Ishikawa (cell line): ENCODE data around the gene NNAT.

Source experiments
- EGR1 ChIP-seq: IDR thresholded peaks from 2 replicates; pipeline ENCODE4 v1.6.1; 2012
- EP300 ChIP-seq: IDR thresholded peaks from 2 replicates; pipeline ENCODE4 v1.6.1; 2012; ENCODE audit warnings: borderline replicate concordance
- FOXM1 ChIP-seq: IDR thresholded peaks from 2 replicates; pipeline ENCODE4 v1.6.1; 2012; ENCODE audit warnings: low read depth, borderline replicate concordance
- NFIC ChIP-seq: IDR thresholded peaks from 2 replicates; pipeline ENCODE4 v1.6.1; 2012
- TAF1 ChIP-seq: IDR thresholded peaks from 2 replicates; pipeline ENCODE4 v1.6.1; 2012; ENCODE audit warnings: low read depth, mild to moderate bottlenecking
- YY1 ChIP-seq: IDR thresholded peaks from 2 replicates; pipeline ENCODE4 v1.6.1; 2012; ENCODE audit warnings: low read depth
- ZBTB7A ChIP-seq: IDR thresholded peaks from 2 replicates; pipeline ENCODE4 v1.6.1; 2012; ENCODE audit warnings: low read depth
- TF ChIP-seq, protein P1 (sequence below): IDR thresholded peaks from 2 replicates; pipeline ENCODE4 v1.6.1; 2012; ENCODE audit warnings: low read depth, mild to moderate bottlenecking
- TF ChIP-seq, protein P2 (sequence below): IDR thresholded peaks from 2 replicates; pipeline ENCODE4 v1.6.1; 2012

DNA sequence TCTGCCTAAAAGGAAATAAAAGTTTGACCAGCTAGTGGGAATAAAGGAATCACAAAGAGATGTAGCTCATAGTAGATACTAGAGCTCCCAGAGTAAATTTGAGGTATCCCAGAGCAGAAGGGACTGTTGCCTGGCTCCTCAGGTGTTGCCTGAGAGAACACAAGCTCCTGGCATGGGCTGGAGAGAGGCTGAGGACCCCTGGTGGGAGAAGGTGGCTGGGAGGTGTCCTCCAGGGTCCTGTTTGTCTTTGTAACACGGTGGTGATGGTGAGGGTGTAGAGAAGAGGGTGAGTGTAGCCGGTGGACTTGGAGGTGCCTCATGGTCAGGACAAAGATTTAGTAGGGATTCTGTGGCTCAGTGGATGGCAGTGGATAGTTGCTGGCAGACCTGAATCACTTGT lies 28.1 kb upstream of the NNAT start:
- TF ChIP-seq EGR1 (no peak), YY1 (no peak), TAF1 (no peak), ZBTB7A (no peak), FOXM1 (no peak), NFIC (no peak), EP300 (no peak)
- TF ChIP-seq, protein P1, sequence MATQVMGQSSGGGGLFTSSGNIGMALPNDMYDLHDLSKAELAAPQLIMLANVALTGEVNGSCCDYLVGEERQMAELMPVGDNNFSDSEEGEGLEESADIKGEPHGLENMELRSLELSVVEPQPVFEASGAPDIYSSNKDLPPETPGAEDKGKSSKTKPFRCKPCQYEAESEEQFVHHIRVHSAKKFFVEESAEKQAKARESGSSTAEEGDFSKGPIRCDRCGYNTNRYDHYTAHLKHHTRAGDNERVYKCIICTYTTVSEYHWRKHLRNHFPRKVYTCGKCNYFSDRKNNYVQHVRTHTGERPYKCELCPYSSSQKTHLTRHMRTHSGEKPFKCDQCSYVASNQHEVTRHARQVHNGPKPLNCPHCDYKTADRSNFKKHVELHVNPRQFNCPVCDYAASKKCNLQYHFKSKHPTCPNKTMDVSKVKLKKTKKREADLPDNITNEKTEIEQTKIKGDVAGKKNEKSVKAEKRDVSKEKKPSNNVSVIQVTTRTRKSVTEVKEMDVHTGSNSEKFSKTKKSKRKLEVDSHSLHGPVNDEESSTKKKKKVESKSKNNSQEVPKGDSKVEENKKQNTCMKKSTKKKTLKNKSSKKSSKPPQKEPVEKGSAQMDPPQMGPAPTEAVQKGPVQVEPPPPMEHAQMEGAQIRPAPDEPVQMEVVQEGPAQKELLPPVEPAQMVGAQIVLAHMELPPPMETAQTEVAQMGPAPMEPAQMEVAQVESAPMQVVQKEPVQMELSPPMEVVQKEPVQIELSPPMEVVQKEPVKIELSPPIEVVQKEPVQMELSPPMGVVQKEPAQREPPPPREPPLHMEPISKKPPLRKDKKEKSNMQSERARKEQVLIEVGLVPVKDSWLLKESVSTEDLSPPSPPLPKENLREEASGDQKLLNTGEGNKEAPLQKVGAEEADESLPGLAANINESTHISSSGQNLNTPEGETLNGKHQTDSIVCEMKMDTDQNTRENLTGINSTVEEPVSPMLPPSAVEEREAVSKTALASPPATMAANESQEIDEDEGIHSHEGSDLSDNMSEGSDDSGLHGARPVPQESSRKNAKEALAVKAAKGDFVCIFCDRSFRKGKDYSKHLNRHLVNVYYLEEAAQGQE: no peak
- TF ChIP-seq, protein P2, sequence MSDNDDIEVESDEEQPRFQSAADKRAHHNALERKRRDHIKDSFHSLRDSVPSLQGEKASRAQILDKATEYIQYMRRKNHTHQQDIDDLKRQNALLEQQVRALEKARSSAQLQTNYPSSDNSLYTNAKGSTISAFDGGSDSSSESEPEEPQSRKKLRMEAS: no peak
